Liver (tissue), 3 donors: ENCODE results near the gene CFAP65.

Source experiments
- RAD21 ChIP-seq, 2 donors: IDR thresholded peaks; 2 replicates each; pipeline ENCODE4 v1.6.1; 2016; ENCODE audit warnings: antibody characterized with exemption in 2 of 2, mild to moderate bottlenecking in 2 of 2
- REST ChIP-seq: IDR thresholded peaks from 2 replicates; pipeline ENCODE4 v1.6.1; 2016; ENCODE audit warnings: antibody characterized with exemption, mild to moderate bottlenecking
- YY1 ChIP-seq: IDR thresholded peaks from 2 replicates; pipeline ENCODE4 v1.6.1; 2016; ENCODE audit warnings: antibody characterized with exemption, mild to moderate bottlenecking
- TF ChIP-seq, protein P1 (sequence below): fragments of 150-350 bp; IDR thresholded peaks from 2 replicates; pipeline ENCODE4 v1.5.1; 2017; ENCODE audit warnings: improper control_type of control experiment, low read depth, low read length; ENCODE audit not compliant: missing input control
- donor health status: healthy.
- donor health status: healthy.

DNA sequence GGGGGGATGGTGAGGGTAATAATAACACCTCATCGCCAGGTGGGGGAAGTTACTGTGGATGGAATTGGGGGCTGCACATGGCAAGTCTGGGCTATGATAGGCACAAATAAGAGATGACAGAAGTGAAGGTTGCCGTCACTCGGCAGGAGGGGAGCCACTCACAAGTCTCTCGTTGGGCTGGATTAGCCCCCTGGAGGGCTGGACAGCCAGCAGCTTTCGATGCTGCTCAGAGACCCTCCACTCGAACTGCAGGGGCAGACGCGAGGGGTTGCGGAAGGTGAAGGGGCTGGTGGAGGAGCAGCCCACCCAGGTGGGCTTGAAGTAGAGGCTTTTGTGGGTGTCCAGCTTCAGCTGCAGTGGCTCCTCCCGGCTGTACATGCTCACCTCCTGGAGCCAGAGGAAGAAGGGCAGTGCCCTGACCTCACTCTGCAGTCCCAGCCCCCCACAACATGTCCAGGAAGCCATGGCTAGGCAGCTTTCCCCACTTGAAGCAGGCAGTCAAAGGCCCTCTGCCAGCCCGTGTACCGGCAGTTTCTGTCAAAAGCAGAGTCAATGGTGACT lies 18.2 kb downstream of the CFAP65 start:
- TF ChIP-seq, protein P1, sequence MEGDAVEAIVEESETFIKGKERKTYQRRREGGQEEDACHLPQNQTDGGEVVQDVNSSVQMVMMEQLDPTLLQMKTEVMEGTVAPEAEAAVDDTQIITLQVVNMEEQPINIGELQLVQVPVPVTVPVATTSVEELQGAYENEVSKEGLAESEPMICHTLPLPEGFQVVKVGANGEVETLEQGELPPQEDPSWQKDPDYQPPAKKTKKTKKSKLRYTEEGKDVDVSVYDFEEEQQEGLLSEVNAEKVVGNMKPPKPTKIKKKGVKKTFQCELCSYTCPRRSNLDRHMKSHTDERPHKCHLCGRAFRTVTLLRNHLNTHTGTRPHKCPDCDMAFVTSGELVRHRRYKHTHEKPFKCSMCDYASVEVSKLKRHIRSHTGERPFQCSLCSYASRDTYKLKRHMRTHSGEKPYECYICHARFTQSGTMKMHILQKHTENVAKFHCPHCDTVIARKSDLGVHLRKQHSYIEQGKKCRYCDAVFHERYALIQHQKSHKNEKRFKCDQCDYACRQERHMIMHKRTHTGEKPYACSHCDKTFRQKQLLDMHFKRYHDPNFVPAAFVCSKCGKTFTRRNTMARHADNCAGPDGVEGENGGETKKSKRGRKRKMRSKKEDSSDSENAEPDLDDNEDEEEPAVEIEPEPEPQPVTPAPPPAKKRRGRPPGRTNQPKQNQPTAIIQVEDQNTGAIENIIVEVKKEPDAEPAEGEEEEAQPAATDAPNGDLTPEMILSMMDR: no peak
- TF ChIP-seq REST (no peak), RAD21 (IDR thresholded peaks at IDR 0.05) (no peak), YY1 (no peak)
